GM10266 (cell line): ENCODE measurements around the gene GATA5.

ENCODE experiments used
- DNase-seq: peaks from one replicate; pipeline ENCODE4 v3.0.0; 2012; ENCODE audit errors: extremely low spot score
- CTCF ChIP-seq: IDR thresholded peaks from 2 replicates; pipeline ENCODE4 v1.5.1; 2012; ENCODE audit warnings: mild to moderate bottlenecking, low read depth; ENCODE audit not compliant: control insufficient read depth, insufficient read depth; ENCODE audit errors: missing control alignments

GATA5 gene

DNA sequence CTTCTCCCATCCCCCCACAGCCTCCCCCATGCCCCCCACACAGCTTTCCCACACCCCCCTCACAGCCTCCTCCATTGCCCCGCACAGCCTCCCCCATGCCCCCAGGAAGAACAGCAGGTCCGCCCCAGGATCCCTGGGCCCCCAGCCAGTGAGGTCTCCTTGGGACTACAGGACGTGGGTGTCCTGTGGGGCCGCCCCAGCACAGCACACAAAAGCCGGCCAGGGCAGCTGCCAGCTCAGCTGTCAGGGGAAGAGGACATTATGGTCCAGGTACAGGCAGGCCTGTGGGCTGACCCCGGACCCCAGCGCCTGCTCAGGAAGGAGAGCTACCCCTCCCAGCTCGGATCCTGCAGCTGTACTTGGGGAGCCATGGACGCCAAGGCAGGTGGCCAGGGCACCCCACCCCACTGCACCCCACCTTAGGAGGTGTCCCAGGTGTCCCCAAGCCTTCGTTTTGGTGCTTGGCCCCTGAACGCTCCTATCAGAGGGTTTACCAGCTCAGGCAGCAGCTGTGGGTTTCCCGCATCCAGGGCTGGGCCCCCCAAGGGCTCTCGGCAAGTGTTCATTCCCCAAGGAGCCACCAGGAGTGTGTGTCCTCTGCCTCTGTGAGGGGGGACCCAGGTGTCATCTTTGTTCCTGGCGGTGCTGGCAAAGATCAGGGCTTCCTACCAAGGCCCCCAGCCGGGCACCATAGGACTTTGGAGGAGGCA, 42.3 kb upstream of the GATA5 start:
- no peak for TF ChIP-seq CTCF

GRCh38 chr20:62517168-62517567, 41.4 kb upstream of the GATA5 start:
- TF ChIP-seq CTCF: no peak
- DNase-seq: no peak

More for the DNA sequence above, 42.3 kb upstream of the GATA5 start:
- DNase-seq: no peak

- no peak for TF ChIP-seq CTCF
- no peak for DNase-seq
Observed at GRCh38 chr20:62516338-62516737, 40.5 kb upstream of the GATA5 start.

- no peak for DNase-seq
- TF ChIP-seq CTCF: no peak
Observed at GRCh38 chr20:62515826-62516225, 40.0 kb upstream of the GATA5 start.

DNA sequence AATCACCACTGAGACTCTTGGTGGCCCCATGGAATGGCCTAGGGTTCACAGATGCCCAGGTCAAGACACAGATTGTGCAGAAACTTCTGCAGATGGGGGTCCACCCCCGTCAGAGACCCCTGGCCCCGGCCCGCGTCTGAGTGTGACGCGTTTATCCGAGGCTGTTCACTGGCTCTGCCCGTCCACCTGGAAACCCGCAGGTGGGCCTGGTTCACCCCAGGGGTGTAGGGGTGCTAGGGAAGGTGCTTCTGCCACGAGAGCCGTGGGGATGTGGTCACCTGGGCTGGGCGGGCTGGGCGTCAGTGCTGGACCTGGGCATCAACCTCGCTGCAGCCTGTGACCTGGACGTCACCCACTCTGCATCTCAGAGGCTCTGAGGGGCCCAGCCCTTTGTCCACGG, 39.5 kb upstream of the GATA5 start:
- no peak for DNase-seq
- no peak for TF ChIP-seq CTCF

DNA sequence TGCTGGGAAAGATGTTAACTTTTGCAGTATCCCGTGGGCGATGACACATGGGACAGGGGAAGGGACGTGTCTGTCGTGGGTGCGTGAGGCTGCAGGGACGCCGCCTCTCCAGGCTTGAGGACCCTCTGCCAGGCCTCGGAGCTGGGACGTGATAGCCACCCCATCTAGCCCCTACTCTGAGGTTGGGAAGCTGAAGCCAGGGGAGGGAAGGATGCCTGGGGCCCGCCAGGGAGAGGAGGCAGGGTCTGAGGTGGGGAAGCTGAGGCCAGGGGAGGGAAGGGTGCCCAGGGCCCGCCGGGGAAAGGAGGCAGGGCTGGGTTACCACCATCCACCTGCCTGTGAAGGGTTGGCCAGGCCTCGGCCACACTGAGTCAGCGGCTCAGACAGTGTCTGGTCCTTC, 38.2 kb upstream of the GATA5 start:
- no peak for TF ChIP-seq CTCF
- DNase-seq: no peak

GRCh38 chr20:62511915-62512610, 36.3 kb upstream of the GATA5 start:
- TF ChIP-seq CTCF: no peak

More at GRCh38 chr20:62511915-62512610, 36.3 kb upstream of the GATA5 start:
- DNase-seq: no peak
